HG03442 (cell line): Measurements from ENCODE around the gene TNFRSF1B.
A peak's percentile ranks its signal among the peaks of the same experiment; 100 is the strongest.

Source experiments
- ATAC-seq: cut with Tn5 transposase; IDR thresholded peaks from one replicate; pipeline ENCODE4 v1.9.1; 2021; ENCODE audit warnings: mild to moderate bottlenecking, moderate library complexity; ENCODE audit not compliant: unreplicated experiment

Gene TNFRSF1B

GRCh38 chr1:12157366-12158231, 9.2 kb upstream of the TNFRSF1B start:
- ATAC-seq: no peak

DNA sequence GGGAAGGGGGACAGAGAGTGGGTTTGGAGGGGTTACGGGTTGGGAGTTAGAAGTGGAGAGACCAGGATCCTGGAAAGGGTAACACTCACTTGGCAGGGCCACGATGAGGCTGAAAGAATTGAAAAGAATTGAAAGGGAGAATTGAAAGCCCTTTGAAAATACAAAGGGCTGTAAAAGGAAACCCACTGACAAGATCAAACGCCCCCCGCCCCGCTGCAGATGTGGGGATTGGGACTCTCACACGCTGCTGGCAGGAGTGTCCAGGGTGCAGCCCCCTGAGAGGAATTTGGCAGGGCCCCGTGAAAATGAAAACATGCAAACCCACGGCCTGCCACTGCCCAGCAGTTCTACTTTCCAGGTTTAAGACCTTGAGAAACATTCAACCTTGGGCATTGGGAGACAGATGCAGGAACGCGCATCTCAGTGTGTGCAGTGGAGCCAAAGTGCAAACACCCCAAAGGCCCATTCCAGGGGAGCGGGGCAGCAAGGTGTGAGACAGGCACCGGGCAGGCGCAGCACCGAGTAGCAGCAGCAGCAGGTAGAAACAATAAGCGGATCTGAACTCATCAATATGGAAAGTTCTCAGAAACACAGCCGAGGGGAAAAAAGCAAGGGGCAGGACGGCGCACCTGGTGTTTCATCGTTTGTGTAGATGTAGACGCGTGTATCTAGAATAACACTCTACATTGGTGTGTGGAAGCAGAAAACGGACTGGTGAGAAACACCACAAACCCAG, 8.3 kb upstream of the TNFRSF1B start:
- ATAC-seq: no peak

DNA sequence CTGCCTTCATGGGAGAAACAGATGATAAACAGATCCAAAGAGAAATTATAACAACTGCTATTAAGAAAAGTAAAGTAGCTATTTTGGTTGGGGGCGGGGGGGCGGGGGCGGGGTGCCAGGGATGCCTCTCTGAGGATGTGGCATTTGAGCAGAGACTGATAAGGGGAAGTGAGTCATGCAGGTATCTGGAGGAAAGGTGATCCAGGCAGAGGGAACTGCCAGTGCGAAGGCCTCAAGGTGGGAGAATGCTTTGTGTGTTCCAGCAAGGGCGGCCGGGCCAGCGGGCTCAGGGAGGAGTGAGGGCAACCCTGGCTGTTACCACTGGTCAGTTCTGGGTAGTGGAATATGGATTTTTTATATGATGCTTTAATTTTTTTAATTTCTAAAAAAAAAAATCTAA, 7.0 kb upstream of the TNFRSF1B start:
- no peak for ATAC-seq

DNA sequence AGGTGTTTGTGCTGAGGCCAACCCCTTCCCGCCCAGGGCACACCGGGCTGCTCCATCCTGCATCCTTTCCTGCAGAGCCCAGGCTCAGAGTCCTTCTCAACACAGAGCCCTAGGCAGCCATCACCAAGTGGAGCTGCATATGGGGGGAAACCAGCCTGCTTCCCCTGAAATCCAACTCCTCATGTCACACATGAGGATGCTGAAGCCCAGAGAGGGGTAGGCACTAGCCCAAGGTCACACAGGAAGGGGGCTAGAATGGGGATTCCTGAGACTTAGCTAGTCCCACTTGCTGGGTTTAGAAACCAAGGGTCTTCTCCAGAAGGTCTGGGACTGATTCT, 5.5 kb upstream of the TNFRSF1B start:
- ATAC-seq: no peak

GRCh38 chr1:12161662-12162458, 4.9 kb upstream of the TNFRSF1B start:
- peak; percentile 62 for ATAC-seq

DNA sequence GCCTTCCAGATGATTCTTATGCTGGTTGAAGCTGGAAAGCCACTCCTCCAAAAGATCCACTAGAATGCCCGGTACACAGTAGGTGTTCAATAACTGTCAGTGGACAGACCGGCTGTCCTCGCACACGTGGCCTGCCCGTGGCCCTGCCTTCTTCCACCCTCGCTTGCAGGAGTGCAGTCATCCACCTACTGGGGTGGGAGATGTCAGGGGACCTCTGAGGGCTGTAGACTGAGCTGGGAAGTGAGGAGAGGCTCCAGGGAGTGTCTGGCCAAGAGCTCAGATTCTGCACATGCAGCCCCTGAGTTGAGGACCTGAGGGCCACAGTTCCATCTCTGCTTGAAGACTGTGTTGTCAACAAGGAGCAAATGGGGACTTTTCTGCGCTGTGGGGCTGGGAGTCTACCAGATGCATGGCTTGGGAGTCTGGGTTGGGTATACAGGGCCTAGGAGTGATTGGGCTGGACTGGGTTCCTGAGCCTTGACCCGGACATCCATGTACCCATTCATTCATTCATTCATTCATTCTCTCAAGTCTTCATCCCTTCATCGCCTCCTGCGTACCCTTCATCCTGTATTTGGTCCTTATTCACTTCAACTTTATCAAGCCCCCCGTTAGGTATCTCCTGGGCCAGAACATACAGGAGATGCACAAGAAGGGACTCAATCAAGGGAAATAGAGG, 4.2 kb upstream of the TNFRSF1B start:
- ATAC-seq: no peak

- ATAC-seq: no peak
These were observed 3.6 kb upstream of the TNFRSF1B start for GRCh38 chr1:12163210-12163609.

DNA sequence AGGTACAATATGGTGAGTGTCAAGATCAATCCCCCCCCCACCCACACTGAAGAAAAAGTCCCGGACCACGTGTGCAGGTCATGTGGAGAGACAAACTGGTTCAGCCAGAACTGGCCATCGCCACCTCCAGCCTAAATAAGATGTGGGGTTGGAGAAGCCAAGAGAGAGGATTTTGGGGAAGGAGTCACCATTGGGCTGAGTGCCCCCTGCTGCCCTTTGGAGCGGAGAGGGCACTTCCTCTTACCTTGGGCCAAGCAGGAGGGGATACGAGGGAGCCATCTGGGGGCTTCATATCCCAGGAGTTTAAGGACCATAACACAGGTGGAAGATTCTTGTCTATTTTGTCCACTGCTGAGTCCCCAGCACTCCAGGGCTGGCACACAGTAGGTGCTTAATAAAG, 2.6 kb upstream of the TNFRSF1B start:
- ATAC-seq: no peak

GRCh38 chr1:12165342-12165741, 1.4 kb upstream of the TNFRSF1B start:
- ATAC-seq: no peak

DNA sequence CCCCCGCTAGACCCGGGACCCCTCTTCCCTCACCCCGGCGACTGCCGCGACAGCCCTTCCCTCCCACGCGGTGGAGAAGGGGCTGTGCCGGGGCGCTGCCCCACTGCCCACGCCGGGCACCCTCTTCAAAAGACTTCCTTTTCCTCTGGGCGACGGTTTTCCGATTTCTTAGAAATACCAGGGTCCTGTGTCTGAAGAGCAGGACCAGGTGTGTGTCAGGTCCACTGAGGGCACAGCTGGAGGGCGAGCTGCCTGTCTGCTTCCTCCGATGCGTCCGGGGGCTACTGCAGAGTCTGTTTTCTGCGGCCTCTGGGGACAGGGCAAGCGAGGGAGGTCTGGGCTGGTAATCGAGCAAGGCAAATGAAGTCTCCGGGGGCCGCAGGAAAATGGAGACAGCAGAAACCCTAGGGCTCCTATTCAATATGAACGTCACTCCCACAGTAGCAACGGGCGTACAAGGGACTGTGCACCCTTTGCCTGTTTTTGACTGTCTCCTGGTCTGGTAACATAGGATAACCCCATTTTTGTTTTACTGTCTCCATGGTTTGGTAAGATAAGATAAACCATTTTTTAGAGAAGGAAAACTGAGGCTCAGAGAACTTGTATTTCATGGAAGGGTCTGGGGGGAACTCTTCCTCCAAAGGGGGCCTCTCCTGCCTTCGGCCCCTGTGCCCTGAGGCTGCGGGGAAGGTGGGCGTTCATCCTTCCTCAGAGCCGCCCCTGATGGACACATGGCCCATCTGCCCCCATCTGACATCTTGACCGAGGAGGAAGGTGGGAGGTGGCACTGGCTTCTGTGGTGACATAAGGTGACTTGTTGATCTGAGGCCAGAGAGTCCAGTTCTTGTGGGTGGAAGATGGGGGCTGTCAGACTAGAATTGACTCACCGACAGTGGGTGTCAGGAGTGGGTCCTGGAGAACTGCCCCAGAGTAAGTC, 970 bp downstream of the TNFRSF1B start:
- ATAC-seq: no peak

- ATAC-seq: no peak
These were observed 1.8 kb downstream of the TNFRSF1B start for GRCh38 chr1:12168451-12169160.

DNA sequence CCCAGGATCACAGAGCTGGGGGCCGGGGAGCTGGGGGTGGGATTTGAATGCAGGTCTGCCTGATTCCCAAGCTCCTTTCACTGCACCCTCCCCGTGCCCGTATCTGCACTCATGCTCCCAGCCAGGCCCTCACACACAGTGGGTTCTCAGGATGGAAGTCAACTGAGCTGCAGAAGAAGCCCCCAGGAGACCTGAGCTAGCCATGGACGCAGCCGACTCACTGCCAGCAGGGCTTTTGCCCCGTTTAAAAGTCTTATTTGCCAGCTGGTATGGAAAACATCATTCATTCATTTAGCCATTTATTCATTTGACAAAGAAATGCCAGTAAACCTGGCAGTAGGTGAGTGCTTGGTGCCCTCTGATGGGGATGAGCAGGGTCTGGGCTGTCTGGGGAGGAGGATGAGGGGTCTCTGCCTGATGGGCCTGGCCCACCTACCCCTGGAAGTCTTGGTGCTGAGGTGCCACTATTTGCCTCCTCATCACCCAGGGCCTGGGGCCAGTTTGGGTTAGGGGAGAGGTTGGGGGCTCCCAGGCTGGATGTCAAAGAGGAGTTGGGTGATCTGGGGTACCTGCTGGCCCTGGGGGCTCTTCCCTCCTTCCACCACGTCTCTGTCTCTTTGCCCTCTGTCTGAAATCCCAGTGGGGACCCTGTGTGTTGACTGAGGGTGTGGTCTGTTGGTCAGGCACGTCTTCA, 2.8 kb downstream of the TNFRSF1B start:
- no peak for ATAC-seq

DNA sequence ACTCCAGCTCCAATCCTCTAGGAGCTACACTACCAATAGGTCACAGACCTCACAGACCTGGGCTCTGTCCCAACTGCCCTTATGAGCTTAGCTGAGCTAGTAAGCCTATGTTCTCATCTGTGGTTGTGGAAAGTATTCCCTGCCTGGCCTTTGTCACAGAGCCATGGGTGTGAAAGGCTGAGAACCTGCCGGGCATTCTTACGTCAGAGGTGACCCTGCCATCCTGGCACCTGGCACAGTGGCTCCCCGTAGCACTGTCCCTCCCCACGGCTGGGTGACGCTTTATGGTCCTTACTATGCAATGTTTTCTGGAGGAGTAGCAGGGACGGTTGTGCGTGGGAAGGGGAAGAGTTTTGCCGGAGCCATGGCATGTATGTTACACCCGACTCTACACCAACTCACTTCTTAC, 3.5 kb downstream of the TNFRSF1B start:
- no peak for ATAC-seq

DNA sequence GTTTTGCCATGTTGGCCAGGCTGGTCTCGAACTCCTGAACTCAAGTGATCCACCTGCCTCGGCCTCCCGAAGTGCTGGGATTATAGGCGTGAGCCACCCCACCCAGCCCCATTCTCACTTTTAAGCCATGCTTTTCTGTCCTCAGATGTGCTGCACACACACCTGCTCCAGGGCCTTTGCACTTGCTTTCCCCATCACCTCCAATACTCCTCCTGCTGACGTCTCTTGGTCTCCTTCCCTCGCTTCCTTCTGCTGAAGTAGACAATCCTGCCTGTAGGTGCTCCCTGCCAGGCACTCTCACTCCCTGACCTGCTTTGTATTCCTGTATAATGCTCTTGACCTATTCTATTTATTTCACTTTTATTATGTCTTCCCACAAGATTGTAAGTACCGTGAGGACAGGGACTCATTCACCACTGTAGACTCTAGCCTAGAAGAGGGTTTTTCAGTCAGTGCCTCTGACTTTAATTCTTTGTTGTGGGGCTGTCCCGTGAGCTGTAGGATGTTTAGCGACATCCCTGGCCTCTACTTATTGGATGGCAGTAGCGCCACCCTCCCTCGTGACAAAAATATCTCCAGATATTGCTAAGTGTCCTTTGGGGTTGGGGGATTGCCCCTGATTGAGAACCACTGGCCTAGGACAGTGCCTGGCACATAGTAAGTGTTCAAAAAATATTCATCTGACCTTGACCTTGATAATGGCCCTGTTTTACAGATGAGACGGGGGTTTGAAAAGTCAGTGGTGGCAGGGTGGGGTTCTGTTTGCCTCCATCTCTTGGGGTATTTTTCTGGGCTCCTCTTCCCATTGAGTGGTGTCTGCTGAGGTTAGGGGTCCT, 4.6 kb downstream of the TNFRSF1B start:
- no peak for ATAC-seq

GRCh38 chr1:12172042-12172851, 5.5 kb downstream of the TNFRSF1B start:
- no peak for ATAC-seq

DNA sequence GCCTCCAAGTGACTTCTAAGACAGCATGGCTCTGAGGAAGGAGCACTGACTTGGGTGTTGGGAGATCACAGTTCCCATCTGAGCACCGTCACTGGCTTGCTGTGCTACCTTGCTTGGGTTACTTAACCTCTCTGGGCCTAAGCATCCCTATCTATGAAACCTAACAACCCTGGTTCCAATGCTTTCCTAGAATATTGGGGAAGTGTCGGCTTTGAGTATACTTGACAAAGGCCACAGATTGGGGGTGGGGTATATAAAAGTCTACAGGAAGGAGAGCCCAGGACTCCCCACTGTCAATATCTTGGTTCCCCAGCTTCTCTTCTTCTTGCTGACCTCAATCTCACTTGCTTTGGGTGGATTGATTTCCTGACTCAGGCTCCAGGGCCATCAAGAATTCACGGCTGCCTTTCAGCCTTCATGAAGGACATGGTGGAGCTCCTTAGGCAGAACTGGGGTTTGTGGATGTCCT, 6.3 kb downstream of the TNFRSF1B start:
- no peak for ATAC-seq

DNA sequence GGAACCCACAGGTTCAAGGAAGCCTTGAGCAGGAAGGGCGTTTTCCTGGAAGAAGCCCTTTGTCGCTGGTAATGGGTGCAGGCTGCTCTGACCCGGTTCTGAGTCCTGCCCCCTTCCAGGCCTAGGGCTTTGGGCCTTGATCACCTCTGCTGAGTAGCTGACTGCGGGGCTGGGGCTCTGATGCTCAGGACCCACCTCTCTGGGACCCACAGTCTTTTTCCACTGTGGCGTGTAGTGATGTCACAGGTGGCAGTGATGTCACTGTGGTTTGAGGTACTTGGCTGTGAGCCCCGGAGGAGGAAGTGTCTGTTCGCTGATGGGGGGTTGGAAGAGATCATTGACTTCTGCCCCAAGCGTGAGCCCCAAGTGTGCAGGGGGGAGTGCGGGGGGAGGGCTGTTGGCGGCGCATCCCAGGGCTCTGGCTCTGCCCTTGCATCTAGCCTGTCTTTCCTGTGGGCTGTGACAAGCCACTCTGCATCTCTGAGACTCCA, 6.9 kb downstream of the TNFRSF1B start:
- ATAC-seq: no peak
